Measurements from ENCODE around the gene TMEM191C.
"Not testable (repeated sequence)": the region's sequence is repeated elsewhere in the genome, so short reads cannot be mapped to it uniquely, and the experiment has no call there.

GRCh38 chr22:21417853-21418252 is 49.3 kb upstream of the TMEM191C start:
- TF ChIP-seq EZH2 (IDR thresholded peaks at IDR 0.05; ENCODE audit: low read depth); CTCF (conservative IDR thresholded peaks at IDR 0.05): not testable (repeated sequence)

Measured in PC-9 (cell line).